Prostate gland (tissue), 2 donors: Measurements from ENCODE around the gene ARHGEF26. TPM values are rescaled to one million over a fixed set of nuclear protein-coding genes. Genes with fewer than 3 reads are reported as not detected.

Experiments used
- DNase-seq: peaks from one replicate; pipeline ENCODE4 v3.0.0-alpha.2; 2019; ENCODE audit warnings: low spot score
- H3K27ac ChIP-seq, 2 donors: fragments of 200-600 bp; sonication (generic); 2 replicates each; pipeline ENCODE4 v1.5.1; 2017 to 2019
- H3K27me3 ChIP-seq: fragments of 200-600 bp; sonication (generic); replicated peaks from 2 replicates; pipeline ENCODE4 v1.5.1; 2019; ENCODE audit not compliant: insufficient read depth
- H3K36me3 ChIP-seq, 2 donors: fragments of 200-600 bp; sonication (generic); 1 replicate in 1 of 2; 2 replicates in 1 of 2; pipeline versions ENCODE4 v1.5.1 to v1.8.1; 2017 to 2019
- H3K4me1 ChIP-seq: fragments of 200-600 bp; sonication (generic); replicated peaks from 2 replicates; pipeline ENCODE4 v1.5.1; 2019
- H3K4me3 ChIP-seq, 2 donors: fragments of 200-600 bp; sonication (generic); 2 replicates each; pipeline ENCODE4 v1.5.1; 2017 to 2019
- H3K9me3 ChIP-seq: fragments of 200-600 bp; sonication (generic); 2 replicates; pipeline ENCODE4 v1.5.1; 2017
- CTCF ChIP-seq, 4 experiments: fragments of 200-600 bp in 2 of 4; fragments of 450-650 bp in 2 of 4; sonication (generic) in 2 of 4; IDR thresholded peaks; 1 replicate in 3 of 4; 2 replicates in 1 of 4; pipeline ENCODE4 v1.5.1; 2016 to 2019; ENCODE audit warnings: antibody characterized with exemption in 4 of 4, mild to moderate bottlenecking in 2 of 4, moderate library complexity in 2 of 4
- POLR2A ChIP-seq: fragments of 450-650 bp; IDR thresholded peaks from one replicate; pipeline ENCODE4 v1.6.1; 2016; ENCODE audit warnings: antibody characterized with exemption, mild to moderate bottlenecking
- POLR2AphosphoS5 ChIP-seq: sonication (generic); formaldehyde crosslinking; IDR thresholded peaks from one replicate; pipeline ENCODE4 v1.6.1; 2017; ENCODE audit warnings: antibody characterized with exemption
- WGBS: methylation state at CpG from one replicate; pipeline ENCODE4 v1.1.5; 2018; 5-methylcytosine and 5-hydroxymethylcytosine counted together
- intact Hi-C: fragments of 100-400 bp; cut with DNase I; formaldehyde crosslinking; loops from one replicate; pipeline ENCODE4 v1.14.2; 2022
- total RNA-seq, 2 donors: library from RNA; depleted of rRNA; stranded (reverse); fragments of >200 nt; gene quantifications; one replicate each; pipeline ENCODE4 v1.1.0, GENCODE V29; 2016

The ARHGEF26 gene
- total RNA-seq, 2 donors from 2014 or later = 15.4 to 26.8 TPM

- Histone ChIP-seq H3K36me3 (no peaks in the 10 kb centered on the region), H3K27me3 (no peaks in the 10 kb centered on the region), H3K4me1 (no peaks in the 10 kb centered on the region), H3K4me3 (no peak overlapping the region), H3K9me3 (no peaks in the 10 kb centered on the region), H3K27ac (no peak overlapping the region)
- 93% methylated on average over 2 of the region's 2 CpGs for WGBS
- TF ChIP-seq CTCF (IDR thresholded peaks at IDR 0.05) (no peak), POLR2AphosphoS5 (no peak), POLR2A (no peak)
- intact Hi-C loops = no loop called here
- no peak for DNase-seq
Observed at GRCh38 chr3:154220462-154220861, 99.3 kb downstream of the ARHGEF26 start.

GRCh38 chr3:154223519-154223918, 102.3 kb downstream of the ARHGEF26 start:
- no peak overlapping the region for H3K4me3 ChIP-seq
- H3K27me3 ChIP-seq = no peaks in the 10 kb centered on the region
- intact Hi-C loops = no loop called here
- H3K4me1 ChIP-seq = peaks cover under 1% of the 10 kb centered on the region
- TF ChIP-seq POLR2AphosphoS5 (no peak), CTCF (IDR thresholded peaks at IDR 0.05) (no peak), POLR2A (no peak)
- DNase-seq = no peak
- no peaks in the 10 kb centered on the region for H3K9me3 ChIP-seq
- H3K27ac ChIP-seq = no peak overlapping the region
- H3K36me3 ChIP-seq = no peaks in the 10 kb centered on the region

- Histone ChIP-seq H3K36me3 (no peaks in the 10 kb centered on the region), H3K4me1 (peaks cover 4% of the 10 kb centered on the region), H3K27ac (no peak overlapping the region), H3K4me3 (no peak overlapping the region), H3K27me3 (no peaks in the 10 kb centered on the region), H3K9me3 (no peaks in the 10 kb centered on the region)
- TF ChIP-seq POLR2A = no peak
- no peak for TF ChIP-seq POLR2AphosphoS5
- no peak for TF ChIP-seq CTCF (IDR thresholded peaks at IDR 0.05)
- 56% methylated on average over 6 of the region's 6 CpGs for WGBS
- DNase-seq = no peak
- intact Hi-C loops = no loop called here
Observed at GRCh38 chr3:154224366-154224765, 103.2 kb downstream of the ARHGEF26 start.

- no peak for DNase-seq
- peaks cover 4% of the 10 kb centered on the region for H3K4me1 ChIP-seq
- H3K9me3 ChIP-seq = no peaks in the 10 kb centered on the region
- TF ChIP-seq POLR2AphosphoS5 = no peak
- TF ChIP-seq POLR2A = no peak
- no peak for TF ChIP-seq CTCF (IDR thresholded peaks at IDR 0.05)
- intact Hi-C loops = no loop called here
- no peak overlapping the region for H3K4me3 ChIP-seq
- H3K36me3 ChIP-seq = no peaks in the 10 kb centered on the region
- H3K27ac ChIP-seq = no peak overlapping the region
- no peaks in the 10 kb centered on the region for H3K27me3 ChIP-seq
Observed at GRCh38 chr3:154224866-154225265, 103.7 kb downstream of the ARHGEF26 start.

GRCh38 chr3:154225536-154225935, 104.3 kb downstream of the ARHGEF26 start:
- H3K4me3 ChIP-seq = no peak overlapping the region
- no peaks in the 10 kb centered on the region for H3K36me3 ChIP-seq
- peak overlapping the region in 1 of 2 donors; percentile 30 for H3K27ac ChIP-seq
- intact Hi-C loops = no loop called here
- H3K9me3 ChIP-seq = no peaks in the 10 kb centered on the region
- no peak for TF ChIP-seq CTCF (IDR thresholded peaks at IDR 0.05)
- TF ChIP-seq POLR2AphosphoS5 = peak; percentile 26
- H3K4me1 ChIP-seq = peaks cover 4% of the 10 kb centered on the region
- H3K27me3 ChIP-seq = no peaks in the 10 kb centered on the region
- DNase-seq = no peak
- WGBS = 20% methylated on average over 2 of the region's 2 CpGs
